Uterus (tissue), 4 donors: ENCODE results near the gene INO80. TPM values are rescaled to one million over a fixed set of nuclear protein-coding genes. Genes with fewer than 3 reads are reported as not detected.

ENCODE experiments used
- DNase-seq, 2 donors: peaks; one replicate each; pipeline ENCODE4 v3.0.0-alpha.2; 2019 to 2020
- H3K27ac ChIP-seq, 2 donors: fragments of 200-600 bp; sonication (generic); 1 replicate in 1 of 2; 2 replicates in 1 of 2; pipeline ENCODE4 v1.5.1; 2016 to 2018
- H3K27me3 ChIP-seq, 2 donors: fragments of 200-600 bp; sonication (generic); one replicate each; pipeline ENCODE4 v1.5.1; 2018 to 2019; ENCODE audit warnings: control low read depth in 1 of 2
- H3K36me3 ChIP-seq, 2 donors: fragments of 200-600 bp; sonication (generic); one replicate each; pipeline ENCODE4 v1.5.1; 2019; ENCODE audit warnings: control low read depth in 1 of 2
- H3K4me1 ChIP-seq, 2 donors: fragments of 200-600 bp; sonication (generic); one replicate each; pipeline ENCODE4 v1.5.1; 2018 to 2019; ENCODE audit warnings: control low read depth in 1 of 2
- H3K4me3 ChIP-seq, 2 donors: fragments of 200-600 bp; sonication (generic); 1 replicate in 1 of 2; 2 replicates in 1 of 2; pipeline ENCODE4 v1.5.1; 2018 to 2019; ENCODE audit warnings: mild to moderate bottlenecking in 1 of 2
- H3K9me3 ChIP-seq, 2 donors: fragments of 200-600 bp; sonication (generic); one replicate each; pipeline ENCODE4 v1.5.1; 2019; ENCODE audit warnings: control low read depth in 1 of 2
- POLR2A ChIP-seq, 2 donors: fragments of 450-650 bp; IDR thresholded peaks; one replicate each; pipeline ENCODE4 v1.6.1; 2016; ENCODE audit warnings: antibody characterized with exemption in 2 of 2, mild to moderate bottlenecking in 1 of 2, moderate library complexity in 1 of 2
- intact Hi-C: fragments of 100-400 bp; cut with DNase I; formaldehyde crosslinking; loops from one replicate; pipeline ENCODE4 v1.15.1; 2023; ENCODE audit warnings: low total_unique reads
- total RNA-seq, 4 donors: library from RNA; depleted of rRNA in 3 of 4; stranded (reverse); fragments of >200 nt in 3 of 4; gene quantifications; one replicate each; pipeline versions ENCODE4 v1.1.0 to v1.2.4, GENCODE V29; 2014 to 2023
- TF ChIP-seq, protein P1 (sequence below), 4 experiments: fragments of 200-600 bp in 2 of 4; fragments of 450-650 bp in 2 of 4; sonication (generic) in 2 of 4; IDR thresholded peaks; one replicate each; pipeline ENCODE4 v1.5.1; 2016 to 2019; ENCODE audit warnings: antibody characterized with exemption in 4 of 4, mild to moderate bottlenecking in 2 of 4, moderate library complexity in 1 of 4
- donor health status: DM: yes; HTN: yes; CAD: no.

Gene INO80
- total RNA-seq, 4 donors from 2014 or later, result 28.7 to 33.3 (median 30.2) TPM

DNA sequence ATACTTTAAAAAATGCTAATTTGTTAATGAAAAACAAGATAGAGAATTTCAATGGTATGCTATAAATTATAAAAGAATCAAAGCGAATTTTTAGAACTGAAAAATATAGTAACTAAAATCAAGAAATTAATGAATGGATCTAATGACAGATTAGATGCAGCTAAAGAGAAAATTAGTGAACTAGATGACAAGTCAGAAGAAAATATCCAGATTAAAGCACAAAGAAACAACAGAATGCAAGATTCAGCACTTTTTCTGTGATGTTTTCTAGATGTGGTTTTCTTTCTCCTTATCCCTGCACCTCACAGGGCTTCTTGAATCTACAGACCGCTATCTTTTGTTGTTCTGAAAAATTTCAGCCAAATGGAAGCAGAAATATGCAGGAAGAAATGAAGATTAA, 54.4 kb downstream of the INO80 start:
- TF ChIP-seq, protein P1, sequence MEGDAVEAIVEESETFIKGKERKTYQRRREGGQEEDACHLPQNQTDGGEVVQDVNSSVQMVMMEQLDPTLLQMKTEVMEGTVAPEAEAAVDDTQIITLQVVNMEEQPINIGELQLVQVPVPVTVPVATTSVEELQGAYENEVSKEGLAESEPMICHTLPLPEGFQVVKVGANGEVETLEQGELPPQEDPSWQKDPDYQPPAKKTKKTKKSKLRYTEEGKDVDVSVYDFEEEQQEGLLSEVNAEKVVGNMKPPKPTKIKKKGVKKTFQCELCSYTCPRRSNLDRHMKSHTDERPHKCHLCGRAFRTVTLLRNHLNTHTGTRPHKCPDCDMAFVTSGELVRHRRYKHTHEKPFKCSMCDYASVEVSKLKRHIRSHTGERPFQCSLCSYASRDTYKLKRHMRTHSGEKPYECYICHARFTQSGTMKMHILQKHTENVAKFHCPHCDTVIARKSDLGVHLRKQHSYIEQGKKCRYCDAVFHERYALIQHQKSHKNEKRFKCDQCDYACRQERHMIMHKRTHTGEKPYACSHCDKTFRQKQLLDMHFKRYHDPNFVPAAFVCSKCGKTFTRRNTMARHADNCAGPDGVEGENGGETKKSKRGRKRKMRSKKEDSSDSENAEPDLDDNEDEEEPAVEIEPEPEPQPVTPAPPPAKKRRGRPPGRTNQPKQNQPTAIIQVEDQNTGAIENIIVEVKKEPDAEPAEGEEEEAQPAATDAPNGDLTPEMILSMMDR (IDR thresholded peaks at IDR 0.05), result no peak
- TF ChIP-seq POLR2A (IDR thresholded peaks at IDR 0.05), result no peak
- intact Hi-C loops, result no loop called here
- Histone ChIP-seq H3K9me3 (peaks cover 0 to 15% of the 10 kb centered on the region in 2 donors), H3K4me1 (no peaks in the 10 kb centered on the region), H3K27ac (no peak overlapping the region), H3K4me3 (no peak overlapping the region), H3K27me3 (no peaks in the 10 kb centered on the region), H3K36me3 (no peaks in the 10 kb centered on the region)
- no peak for DNase-seq

DNA sequence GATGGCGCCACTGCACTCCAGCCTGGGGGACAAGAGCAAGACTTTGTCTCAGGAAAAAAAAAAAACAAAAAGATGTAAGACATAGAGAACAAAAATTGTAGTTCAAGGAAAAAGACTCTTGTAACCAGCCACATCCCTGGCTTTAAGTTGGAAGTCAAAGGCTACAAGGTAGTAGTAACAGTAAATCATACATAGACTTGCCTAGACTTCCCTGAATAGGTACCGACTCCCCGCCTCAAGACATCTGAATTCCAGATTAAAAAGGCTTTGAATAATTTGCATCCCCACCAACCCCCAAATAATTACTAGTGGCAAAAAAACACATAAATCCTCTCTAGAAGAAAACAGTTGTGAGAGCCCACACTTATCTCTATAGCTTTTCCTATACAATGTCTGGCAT, 55.6 kb downstream of the INO80 start:
- no peaks in the 10 kb centered on the region for H3K36me3 ChIP-seq
- H3K4me1 ChIP-seq, result no peaks in the 10 kb centered on the region
- DNase-seq, result no peak
- no peak for TF ChIP-seq POLR2A (IDR thresholded peaks at IDR 0.05)
- TF ChIP-seq, protein P1 (IDR thresholded peaks at IDR 0.05), result no peak
- intact Hi-C loops, result no loop called here
- H3K27me3 ChIP-seq, result no peaks in the 10 kb centered on the region
- H3K27ac ChIP-seq, result no peak overlapping the region
- H3K9me3 ChIP-seq, result peaks cover 0 to 15% of the 10 kb centered on the region in 2 donors
- no peak overlapping the region for H3K4me3 ChIP-seq

DNA sequence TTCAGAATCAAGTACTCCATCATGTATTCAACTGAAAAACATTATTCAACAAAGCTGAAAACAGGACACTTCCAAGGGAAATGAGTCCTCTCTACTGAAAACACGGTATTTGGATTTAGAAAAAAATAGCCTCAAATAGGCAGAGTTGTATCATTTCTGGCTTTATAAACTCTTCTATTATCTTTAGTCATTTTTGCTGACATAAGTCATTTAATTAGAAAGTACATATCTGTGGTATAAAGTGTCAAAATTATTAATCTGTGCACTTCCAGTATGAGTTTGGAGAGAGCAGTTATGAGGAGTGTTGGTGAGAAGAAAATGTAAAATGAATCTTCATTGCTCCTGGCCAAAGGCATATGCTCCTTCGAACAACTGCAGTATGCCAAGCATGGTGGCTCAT, 59.3 kb downstream of the INO80 start:
- intact Hi-C loops, result no loop called here
- Histone ChIP-seq H3K9me3 (peaks cover 0 to 9% of the 10 kb centered on the region in 2 donors), H3K27me3 (no peaks in the 10 kb centered on the region), H3K27ac (no peak overlapping the region), H3K4me1 (no peaks in the 10 kb centered on the region), H3K4me3 (no peak overlapping the region), H3K36me3 (no peaks in the 10 kb centered on the region)
- DNase-seq, result no peak
- TF ChIP-seq, protein P1 (IDR thresholded peaks at IDR 0.05), result no peak
- TF ChIP-seq POLR2A (IDR thresholded peaks at IDR 0.05), result no peak

DNA sequence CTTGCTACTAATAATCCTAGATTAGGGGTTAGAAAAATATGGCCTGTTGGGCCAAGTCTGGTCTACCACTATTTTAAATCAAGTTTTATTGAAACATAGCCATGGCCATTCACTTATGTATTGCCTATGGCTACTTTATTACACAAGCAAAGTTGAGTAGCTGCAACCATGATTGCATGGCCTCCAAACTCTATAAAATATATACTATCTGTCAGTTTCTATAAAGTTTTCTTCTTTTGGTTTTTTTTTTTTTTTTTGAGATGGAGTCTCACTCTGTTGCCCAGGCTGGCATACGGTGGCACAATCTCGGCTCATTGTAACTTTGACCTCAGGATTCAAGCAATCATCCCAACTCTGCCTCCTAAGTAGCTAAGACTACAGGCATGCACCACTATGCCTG, 60.4 kb downstream of the INO80 start:
- no peaks in the 10 kb centered on the region for H3K9me3 ChIP-seq
- no peaks in the 10 kb centered on the region for H3K36me3 ChIP-seq
- H3K27ac ChIP-seq, result no peak overlapping the region
- no peak for DNase-seq
- no peaks in the 10 kb centered on the region for H3K27me3 ChIP-seq
- H3K4me1 ChIP-seq, result no peaks in the 10 kb centered on the region
- intact Hi-C loops, result no loop called here
- no peak for TF ChIP-seq POLR2A (IDR thresholded peaks at IDR 0.05)
- TF ChIP-seq, protein P1 (IDR thresholded peaks at IDR 0.05), result no peak
- H3K4me3 ChIP-seq, result no peak overlapping the region

DNA sequence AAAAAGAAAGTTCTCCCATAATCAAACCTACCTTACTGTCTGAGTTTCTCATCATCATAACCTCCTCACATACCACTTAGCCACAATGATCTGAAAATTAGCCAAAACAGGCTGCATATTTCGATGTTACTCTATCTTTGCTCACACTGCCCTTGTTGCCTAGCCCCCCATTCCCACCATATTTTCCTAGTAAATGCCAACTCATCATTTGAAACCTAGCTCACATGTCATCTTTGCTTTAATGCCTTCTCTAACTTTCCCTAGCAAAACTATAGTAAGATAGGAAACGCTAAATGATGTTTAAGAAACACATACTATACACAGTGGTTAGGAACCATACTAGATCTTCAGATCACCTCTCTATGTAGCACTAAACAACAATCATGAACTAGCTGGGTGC, 64.9 kb downstream of the INO80 start:
- no peaks in the 10 kb centered on the region for H3K9me3 ChIP-seq
- no peak for TF ChIP-seq POLR2A (IDR thresholded peaks at IDR 0.05)
- TF ChIP-seq, protein P1 (IDR thresholded peaks at IDR 0.05), result no peak
- intact Hi-C loops, result no loop called here
- H3K27me3 ChIP-seq, result no peaks in the 10 kb centered on the region
- H3K27ac ChIP-seq, result no peak overlapping the region
- H3K4me1 ChIP-seq, result no peaks in the 10 kb centered on the region
- no peak overlapping the region for H3K4me3 ChIP-seq
- DNase-seq, result no peak
- H3K36me3 ChIP-seq, result no peaks in the 10 kb centered on the region
